Mucosa of descending colon (tissue), 3 donors: ENCODE data around the gene FAM9C. TPM values are rescaled to one million over a fixed set of nuclear protein-coding genes. Genes with fewer than 3 reads are reported as not detected.

ENCODE experiments used
- ATAC-seq: fragments of 200-7000 bp; cut with Tn5 transposase; one replicate; pipeline ENCODE4 v1.9.1; 2020; ENCODE audit warnings: mild to moderate bottlenecking, moderate library complexity
- DNase-seq, 3 donors: peaks; one replicate each; pipeline ENCODE4 v3.0.0-alpha.2; 2020
- H3K36me3 ChIP-seq: fragments of 200-600 bp; one replicate; pipeline ENCODE4 v1.8.0; 2021; ENCODE audit warnings: low read depth, mild to moderate bottlenecking
- H3K4me1 ChIP-seq: fragments of 200-600 bp; one replicate; pipeline ENCODE4 v1.8.0; 2021; ENCODE audit warnings: low read depth, mild to moderate bottlenecking
- H3K4me3 ChIP-seq: fragments of 200-600 bp; one replicate; pipeline ENCODE4 v1.8.0; 2021; ENCODE audit warnings: mild to moderate bottlenecking
- H3K9me3 ChIP-seq: fragments of 200-600 bp; one replicate; pipeline ENCODE4 v1.8.0; 2021; ENCODE audit warnings: mild to moderate bottlenecking
- CTCF ChIP-seq: fragments of 200-600 bp; IDR thresholded peaks from one replicate; pipeline ENCODE4 v1.8.0; 2022; ENCODE audit warnings: antibody characterized with exemption, mild to moderate bottlenecking
- intact Hi-C, 2 donors: fragments of 100-400 bp; cut with DNase I in 1 of 2; cut with micrococcal nuclease in 1 of 2; formaldehyde crosslinking; loops; one replicate each; pipeline versions ENCODE4 v1.11.0 to v1.11.1; 2022; cut with DNase I, micrococcal nuclease
- total RNA-seq, 3 donors: library from RNA; stranded (reverse); fragmentation: NEBNext Ultra II Directional in 2 of 3; extraction: Animal tissue kit (Norgen Biotek cat#: 25700) in 2 of 3; gene quantifications; one replicate each; pipeline versions ENCODE4 v1.2.1 to v1.2.4, GENCODE V29; 2021 to 2023
- donor health status: DM: no; HTN: no; CAD: no; lungs with moderate emphysema.
- donor health status: DM: no; HTN: no; CAD: no.
- donor health status: DM: no; HTN: yes; CAD: no.

Gene FAM9C
- total RNA-seq, 3 donors from 2014 or later: 0.13 TPM; not detected in 2

- Histone ChIP-seq H3K9me3 (no peaks in the 10 kb centered on the region), H3K36me3 (no peaks in the 10 kb centered on the region), H3K4me3 (no peak overlapping the region), H3K4me1 (peaks cover 6% of the 10 kb centered on the region)
- ATAC-seq (peak; percentile 70), DNase-seq (peak in 2 of 3 donors; percentile 45 to 59)
- no peak for TF ChIP-seq CTCF
- intact Hi-C loops: no loop called here
Observed at GRCh38 chrX:13078739-13079444, 34.5 kb upstream of the FAM9C start.

- Histone ChIP-seq H3K4me1 (peaks cover 3% of the 10 kb centered on the region), H3K36me3 (no peaks in the 10 kb centered on the region), H3K4me3 (no peak overlapping the region), H3K9me3 (no peaks in the 10 kb centered on the region)
- no peak for TF ChIP-seq CTCF
- ATAC-seq (no peak), DNase-seq (no peak)
- intact Hi-C loops: no loop called here
Observed at GRCh38 chrX:13077168-13077567, 32.7 kb upstream of the FAM9C start.

GRCh38 chrX:13076176-13076961, 31.9 kb upstream of the FAM9C start:
- no peaks in the 10 kb centered on the region for H3K36me3 ChIP-seq
- DNase-seq: no peak
- H3K4me3 ChIP-seq: no peak overlapping the region
- H3K9me3 ChIP-seq: no peaks in the 10 kb centered on the region
- H3K4me1 ChIP-seq: no peaks in the 10 kb centered on the region
- intact Hi-C loops: no loop called here
- peak; percentile 41 for ATAC-seq
- no peak for TF ChIP-seq CTCF

- H3K9me3 ChIP-seq: no peaks in the 10 kb centered on the region
- no peaks in the 10 kb centered on the region for H3K36me3 ChIP-seq
- DNase-seq: no peak
- no peak for TF ChIP-seq CTCF
- no peak overlapping the region for H3K4me3 ChIP-seq
- no peaks in the 10 kb centered on the region for H3K4me1 ChIP-seq
- intact Hi-C loops: no loop called here
- peak; percentile 58 for ATAC-seq
Observed at GRCh38 chrX:13074297-13075262, 30.2 kb upstream of the FAM9C start.

GRCh38 chrX:13069771-13070416, 25.5 kb upstream of the FAM9C start:
- H3K4me1 ChIP-seq: no peaks in the 10 kb centered on the region
- H3K36me3 ChIP-seq: no peaks in the 10 kb centered on the region
- intact Hi-C loops: no loop called here
- TF ChIP-seq CTCF: no peak
- H3K9me3 ChIP-seq: no peaks in the 10 kb centered on the region
- H3K4me3 ChIP-seq: no peak overlapping the region
- DNase-seq (no peak), ATAC-seq (no peak)
